ENCODE measurements around the gene NME5. TPM values are rescaled to one million over a fixed set of nuclear protein-coding genes. Genes with fewer than 3 reads are reported as not detected.

The NME5 gene
- total and polyA plus RNA-seq, 7 donors = 1.2 to 3.5 (median 1.6) TPM; not detected in 1

DNA sequence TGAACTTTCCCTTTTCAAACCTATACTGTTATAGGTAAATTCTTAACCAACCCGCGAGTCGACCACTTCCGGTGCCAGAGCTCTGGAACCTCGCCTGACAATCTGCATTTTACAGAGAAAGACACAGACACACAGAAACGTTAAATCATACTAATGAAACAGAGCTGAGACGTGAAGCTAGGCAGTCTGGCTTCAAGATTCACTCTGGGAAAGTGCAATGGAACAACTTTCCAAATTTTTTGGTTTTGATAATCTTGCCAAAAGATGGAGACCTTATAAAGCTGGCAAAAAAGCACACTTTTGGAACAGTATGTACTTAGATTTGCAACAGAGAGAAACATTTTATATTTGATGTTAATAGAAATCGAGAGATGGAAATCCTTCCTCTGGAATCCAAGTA is 71.3 kb downstream of the NME5 start:
- TF ChIP-seq POLR2AphosphoS5 (IDR thresholded peaks at IDR 0.05) (no peak), EP300 (IDR thresholded peaks at IDR 0.05) (no peak)
- H3K9me3 ChIP-seq = no peaks in the 10 kb centered on the region
- H3K4me3 ChIP-seq = no peak overlapping the region
- WGBS, 2 donors = 90 to 93% methylated on average over 8 of the region's 8 CpGs
- H3K36me3 ChIP-seq = no peaks in the 10 kb centered on the region
- H3K27me3 ChIP-seq = no peaks in the 10 kb centered on the region
- intact Hi-C loops (cut with DNase I) = loop anchor here (1.0 kb wide), 1 partner anchor 32 kb away; no protein-coding TSS in a partner anchor
- no peak for DNase-seq
- H3K27ac ChIP-seq = no peak overlapping the region
- no peaks in the 10 kb centered on the region for H3K4me1 ChIP-seq

Small RNA genes within 50 kb of the gene (small RNA-seq; reads per million reads assigned to genes)
- gene RNU6-1148P (0 reads per million in 3 donors), gene RNU6-460P (0 to 0.11 (median 0) reads per million in 3 donors), gene RNU6-888P (0 reads per million in 3 donors)

Other genes with a start within 250 kb of the NME5 start
- gene PKD2L2, start 250.0 kb downstream of the NME5 start, total RNA-seq = under 1 TPM in 1 of 4 donors, not detected in 3; 0.36 TPM
- gene PKD2L2, start 250.0 kb downstream of the NME5 start, polyA plus RNA-seq = under 1 TPM in 1 of 3 donors, not detected in 2; 0.07 TPM
- gene FAM13B, start 106.3 kb downstream of the NME5 start, total RNA-seq = 10 to 100 TPM; 47.2 to 81.7 (median 58.7) TPM
- gene FAM13B, start 106.3 kb downstream of the NME5 start, polyA plus RNA-seq = 10 to 100 TPM in 2 of 3 donors, 1 to 10 TPM in 1; 9.0 to 12.7 (median 12.6) TPM
- gene WNT8A, start 55.4 kb downstream of the NME5 start, total RNA-seq = not detected
- not detected for gene WNT8A, start 55.4 kb downstream of the NME5 start, polyA plus RNA-seq
- 10 to 100 TPM; 48.5 to 52.3 (median 50.5) TPM for gene BRD8, start 39.2 kb upstream of the NME5 start, total RNA-seq
- gene BRD8, start 39.2 kb upstream of the NME5 start, polyA plus RNA-seq = 10 to 100 TPM; 13.4 to 30.5 (median 21.0) TPM
- gene KIF20A, start 39.7 kb upstream of the NME5 start, total RNA-seq = under 1 TPM in 3 of 4 donors, not detected in 1; 0.36 to 0.55 (median 0.54) TPM
- gene KIF20A, start 39.7 kb upstream of the NME5 start, polyA plus RNA-seq = 1 to 10 TPM; 1.8 to 9.8 (median 2.8) TPM
- gene CDC23, start 73.9 kb upstream of the NME5 start, total RNA-seq = 10 to 100 TPM; 17.2 to 33.1 (median 19.7) TPM
- gene CDC23, start 73.9 kb upstream of the NME5 start, polyA plus RNA-seq = 10 to 100 TPM in 1 of 3 donors, 1 to 10 TPM in 2; 7.8 to 15.2 (median 9.5) TPM
- 1 to 10 TPM in 2 of 4 donors, under 1 TPM in 2; 0.49 to 3.9 (median 1.3) TPM for gene GFRA3, start 135.2 kb upstream of the NME5 start, total RNA-seq
- gene GFRA3, start 135.2 kb upstream of the NME5 start, polyA plus RNA-seq = under 1 TPM in 2 of 3 donors, not detected in 1; 0.69 to 0.73 TPM
- gene CDC25C, start 192.4 kb upstream of the NME5 start, total RNA-seq = under 1 TPM in 1 of 4 donors, not detected in 3; 0.27 TPM
- gene CDC25C, start 192.4 kb upstream of the NME5 start, polyA plus RNA-seq = 1 to 10 TPM in 2 of 3 donors, under 1 TPM in 1; 0.60 to 5.9 (median 2.8) TPM
- 10 to 100 TPM; 26.8 to 28.5 (median 27.7) TPM for gene FAM53C, start 198.8 kb upstream of the NME5 start, total RNA-seq
- gene FAM53C, start 198.8 kb upstream of the NME5 start, polyA plus RNA-seq = 10 to 100 TPM in 2 of 3 donors, 1 to 10 TPM in 1; 6.0 to 12.8 (median 10.6) TPM
- gene KDM3B, start 213.3 kb upstream of the NME5 start, total RNA-seq = 10 to 100 TPM; 54.8 to 69.6 (median 55.8) TPM
- 10 to 100 TPM; 16.2 to 32.2 (median 17.8) TPM for gene KDM3B, start 213.3 kb upstream of the NME5 start, polyA plus RNA-seq

Data from sigmoid colon (tissue), 7 donors.